CD4-positive, alpha-beta T cell treated with Interleukin-4 for 4 hours (primary cell): ENCODE data around the gene PRKG1.

Experiments
- DNase-seq: peaks from one replicate; pipeline ENCODE4 v3.0.0-alpha.2; 2020

The PRKG1 gene

DNA sequence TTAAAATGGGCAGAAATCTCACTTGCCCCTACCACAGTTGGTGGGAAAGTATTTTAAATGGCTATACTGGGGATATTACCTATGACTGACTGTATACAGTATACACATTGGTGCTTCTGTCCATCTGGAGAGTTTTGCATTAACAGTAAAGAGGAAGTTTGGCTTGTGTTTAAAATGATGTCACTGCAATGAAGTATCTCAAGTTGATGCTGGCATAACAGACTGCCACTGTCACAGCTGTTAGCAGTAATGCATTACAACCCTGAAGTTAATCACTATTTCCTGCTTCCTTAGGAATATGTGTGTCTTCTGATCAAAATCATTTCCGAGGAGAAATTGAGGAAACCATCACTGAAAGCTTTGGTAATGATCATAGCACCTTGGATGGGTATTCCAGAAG lies 1241.7 kb downstream of the PRKG1 start:
- DNase-seq = no peak

DNA sequence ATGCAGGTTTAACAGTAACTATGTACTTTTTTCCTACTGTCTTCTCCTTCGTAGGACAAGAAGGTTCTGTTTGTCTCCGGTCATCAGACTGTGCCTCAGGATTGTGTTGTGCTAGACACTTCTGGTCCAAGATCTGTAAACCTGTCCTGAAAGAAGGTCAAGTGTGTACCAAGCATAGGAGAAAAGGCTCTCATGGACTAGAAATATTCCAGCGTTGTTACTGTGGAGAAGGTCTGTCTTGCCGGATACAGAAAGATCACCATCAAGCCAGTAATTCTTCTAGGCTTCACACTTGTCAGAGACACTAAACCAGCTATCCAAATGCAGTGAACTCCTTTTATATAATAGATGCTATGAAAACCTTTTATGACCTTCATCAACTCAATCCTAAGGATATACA lies 1242.2 kb downstream of the PRKG1 start:
- no peak for DNase-seq

GRCh38 chr10:52318136-52318701 lies 1243.9 kb downstream of the PRKG1 start:
- DNase-seq = no peak

DNA sequence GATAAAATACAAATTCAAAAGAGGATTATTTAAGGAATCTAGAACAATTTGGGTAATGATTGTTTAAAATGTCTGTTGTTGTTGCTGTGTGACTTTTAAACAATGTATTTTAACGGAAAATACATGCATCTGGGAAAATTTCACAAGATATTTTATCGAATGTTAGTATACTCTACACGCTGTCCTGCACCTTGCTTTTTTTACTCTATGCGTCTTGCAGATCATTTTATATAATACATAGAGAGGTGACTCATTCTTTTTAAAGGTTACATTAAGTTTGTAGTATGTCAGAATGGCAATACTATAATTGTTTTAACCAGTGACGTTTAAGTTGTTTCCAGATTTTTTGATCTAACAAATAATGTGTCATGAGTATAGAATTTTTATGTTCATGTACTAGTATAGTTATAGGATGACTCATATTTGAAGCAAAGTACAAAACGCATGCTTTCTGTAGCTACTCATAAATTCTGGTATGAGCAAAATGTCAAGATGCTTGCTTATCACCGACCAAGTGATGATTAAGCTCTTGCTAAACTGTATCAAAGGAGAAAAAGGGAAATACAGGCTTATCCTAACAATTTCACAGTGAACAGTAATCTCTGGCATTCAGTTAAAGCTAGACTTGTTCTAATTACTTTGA lies 1244.7 kb downstream of the PRKG1 start:
- no peak for DNase-seq

DNA sequence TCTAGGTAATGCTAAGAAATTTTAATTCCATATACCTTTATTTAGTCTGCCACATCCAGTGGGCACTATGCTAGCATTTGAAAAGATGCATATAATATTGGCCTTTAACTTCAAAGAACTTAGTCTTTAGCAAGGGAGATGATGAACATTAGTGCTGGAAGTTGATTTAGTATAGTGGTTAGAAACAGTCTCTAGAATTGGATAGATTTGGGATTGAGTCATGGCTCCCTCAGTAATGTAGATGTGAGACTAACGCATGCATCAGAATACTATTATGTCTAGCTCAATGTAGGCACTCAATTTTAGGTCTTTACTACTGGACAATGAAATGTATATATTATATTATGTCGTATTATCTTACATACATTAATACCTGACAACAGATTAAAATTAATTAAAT lies 1245.6 kb downstream of the PRKG1 start:
- DNase-seq = no peak

GRCh38 chr10:52322323-52322722 lies 1248.0 kb downstream of the PRKG1 start:
- no peak for DNase-seq

- no peak for DNase-seq
Measured at GRCh38 chr10:52322936-52323335, 1248.6 kb downstream of the PRKG1 start.

GRCh38 chr10:52326382-52326781 lies 1252.1 kb downstream of the PRKG1 start:
- DNase-seq = no peak

GRCh38 chr10:52331638-52332364 lies 1257.5 kb downstream of the PRKG1 start:
- no peak for DNase-seq

GRCh38 chr10:52332815-52333214 lies 1258.5 kb downstream of the PRKG1 start:
- DNase-seq = no peak

DNA sequence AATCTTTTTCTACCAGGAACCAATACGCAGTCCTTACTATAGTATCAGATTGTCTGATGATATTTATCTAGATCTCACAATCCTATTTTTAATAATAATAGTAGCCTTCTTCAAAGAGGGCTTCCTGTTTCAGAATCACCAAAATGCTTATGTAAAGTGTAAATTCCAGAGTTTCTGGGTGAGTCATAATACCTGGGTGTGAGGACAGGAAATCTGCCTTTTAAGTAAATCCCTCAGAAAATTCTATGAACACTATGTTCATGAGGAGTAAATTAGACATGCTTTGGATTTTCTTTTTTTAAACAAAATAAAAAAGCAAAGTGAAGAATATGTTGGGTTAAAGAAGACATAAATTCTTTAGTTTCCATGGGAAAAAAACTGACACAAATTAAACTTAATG lies 1260.3 kb downstream of the PRKG1 start:
- no peak for DNase-seq

- DNase-seq = no peak
Measured at GRCh38 chr10:52335665-52336064, 1261.4 kb downstream of the PRKG1 start.

DNA sequence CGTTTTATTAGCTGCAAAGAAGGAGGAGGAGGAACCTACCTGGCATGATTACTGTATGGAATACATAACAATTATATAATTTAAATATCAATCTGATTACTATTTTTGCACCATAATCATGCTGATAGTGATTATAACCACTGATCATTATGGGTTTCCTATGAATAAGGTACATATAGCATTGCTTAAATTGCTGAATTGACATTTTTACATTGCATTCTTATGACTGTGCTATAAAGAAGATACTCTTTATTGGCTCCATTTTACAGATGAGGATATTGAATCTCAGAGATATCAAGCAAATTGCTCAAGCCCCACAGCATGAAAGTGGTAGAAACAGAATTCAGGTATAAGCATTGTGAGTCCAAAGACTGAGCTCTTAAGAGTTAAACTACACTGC lies 1262.9 kb downstream of the PRKG1 start:
- DNase-seq = no peak

DNA sequence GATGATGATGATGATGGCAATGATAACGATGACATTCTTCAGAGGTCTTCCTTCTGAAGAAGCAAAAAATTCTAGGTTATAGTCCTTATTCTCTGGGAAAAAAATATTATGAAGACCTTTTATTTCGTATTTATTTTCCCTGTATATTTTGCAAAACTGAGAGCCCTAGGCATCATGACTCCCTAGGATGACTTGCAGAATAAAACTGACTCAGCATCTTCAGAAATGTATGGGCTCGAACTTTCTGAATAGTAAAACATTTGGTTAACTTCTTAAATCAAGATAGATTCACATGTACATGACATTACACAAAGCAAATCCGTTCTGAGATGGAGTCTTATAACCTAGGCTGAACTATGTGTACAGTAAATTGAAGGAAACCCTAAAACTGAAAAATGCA lies 1269.2 kb downstream of the PRKG1 start:
- no peak for DNase-seq

DNA sequence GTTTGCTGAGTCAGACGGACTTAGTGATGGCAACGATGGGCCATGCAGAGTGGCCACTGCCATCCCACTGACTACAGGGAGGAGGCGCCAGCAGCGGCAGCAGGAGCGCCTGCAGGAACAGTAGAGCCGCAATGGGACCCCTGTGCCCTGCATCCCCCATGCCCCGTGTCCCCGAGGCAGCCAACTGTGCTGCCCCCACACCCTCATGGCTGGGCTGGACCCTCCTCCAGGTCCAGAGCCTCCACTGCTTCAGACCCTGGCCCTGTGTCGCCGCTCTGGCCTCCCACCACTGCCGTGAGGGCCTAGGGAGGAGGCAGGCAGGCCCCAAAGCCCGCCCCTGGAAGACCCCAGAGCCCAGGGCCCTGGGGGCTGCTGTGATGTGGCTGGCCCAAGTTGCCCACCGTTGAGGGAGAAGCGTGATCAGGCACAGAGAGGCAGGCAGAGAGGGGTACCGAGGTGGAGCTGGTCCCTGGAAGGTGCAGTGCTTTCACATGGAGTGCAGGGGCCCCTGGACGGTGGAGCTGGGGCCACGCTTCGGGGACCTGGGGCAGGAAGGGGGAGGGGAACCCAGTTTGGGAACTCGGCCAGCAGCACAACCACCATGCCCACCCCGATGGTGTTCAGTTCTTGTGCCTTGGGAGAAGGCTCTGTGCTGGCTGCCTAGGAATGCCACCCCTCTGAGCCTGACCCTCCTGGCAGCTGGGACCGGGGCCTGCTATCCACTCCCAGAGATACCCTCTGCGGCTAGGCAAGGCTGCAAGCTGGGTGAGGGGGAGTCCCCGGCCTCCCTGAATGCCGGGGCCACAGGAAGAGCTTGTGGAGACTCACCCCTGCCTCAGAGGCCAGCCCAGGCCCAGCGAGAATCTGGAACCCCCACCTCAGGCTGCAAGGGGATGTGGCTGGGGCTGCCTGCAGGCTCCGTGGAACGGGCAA lies 1272.4 kb downstream of the PRKG1 start:
- DNase-seq = no peak

GRCh38 chr10:52347327-52347667 lies 1273.0 kb downstream of the PRKG1 start:
- no peak for DNase-seq
